GM10266 (cell line): ENCODE data around the gene GTPBP6.
"Not testable (repeated sequence)": the region's sequence is repeated elsewhere in the genome, so short reads cannot be mapped to it uniquely, and the experiment has no call there.

Experiments
- DNase-seq: peaks from one replicate; pipeline ENCODE4 v3.0.0; 2012; ENCODE audit errors: extremely low spot score
- TF ChIP-seq, protein P1 (sequence below): IDR thresholded peaks from 2 replicates; pipeline ENCODE4 v1.5.1; 2012; ENCODE audit warnings: mild to moderate bottlenecking, low read depth; ENCODE audit not compliant: control insufficient read depth, insufficient read depth; ENCODE audit errors: missing control alignments

Gene GTPBP6

DNA sequence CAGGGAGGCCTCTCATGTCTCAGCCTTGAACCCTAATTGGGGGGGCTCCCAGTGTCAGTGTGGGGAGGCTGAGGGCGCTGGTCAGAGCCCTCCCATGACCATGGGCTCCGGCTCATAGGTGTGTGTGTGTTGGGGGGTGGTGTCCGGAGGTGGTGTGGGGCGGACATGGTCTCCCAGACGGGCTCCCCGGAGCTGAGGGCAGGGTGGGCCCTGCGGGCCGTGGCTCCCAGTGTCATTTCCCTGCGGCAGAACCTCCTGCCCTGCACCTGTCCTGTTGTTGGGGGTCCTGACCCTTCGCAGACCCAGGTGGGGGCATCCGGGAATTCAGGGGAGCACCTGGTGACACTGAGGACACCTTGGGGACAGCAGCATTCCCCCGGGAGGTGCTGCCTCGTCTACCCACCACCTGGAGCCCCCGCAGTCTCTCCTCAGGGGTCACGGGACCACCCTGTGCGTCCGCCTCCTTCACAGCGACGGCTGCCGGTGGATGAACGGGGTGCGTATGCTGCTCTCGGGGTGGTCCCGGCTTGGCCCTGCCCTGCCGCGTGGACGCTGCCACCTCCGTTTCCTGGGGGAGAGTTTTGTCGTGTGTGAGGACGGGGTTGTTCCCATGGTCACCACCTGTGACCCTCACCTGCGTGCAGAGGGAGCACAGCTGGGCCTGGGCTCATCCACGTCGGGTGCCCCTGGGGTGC lies 14.5 kb upstream of the GTPBP6 start:
- no peak for DNase-seq
- TF ChIP-seq, protein P1, sequence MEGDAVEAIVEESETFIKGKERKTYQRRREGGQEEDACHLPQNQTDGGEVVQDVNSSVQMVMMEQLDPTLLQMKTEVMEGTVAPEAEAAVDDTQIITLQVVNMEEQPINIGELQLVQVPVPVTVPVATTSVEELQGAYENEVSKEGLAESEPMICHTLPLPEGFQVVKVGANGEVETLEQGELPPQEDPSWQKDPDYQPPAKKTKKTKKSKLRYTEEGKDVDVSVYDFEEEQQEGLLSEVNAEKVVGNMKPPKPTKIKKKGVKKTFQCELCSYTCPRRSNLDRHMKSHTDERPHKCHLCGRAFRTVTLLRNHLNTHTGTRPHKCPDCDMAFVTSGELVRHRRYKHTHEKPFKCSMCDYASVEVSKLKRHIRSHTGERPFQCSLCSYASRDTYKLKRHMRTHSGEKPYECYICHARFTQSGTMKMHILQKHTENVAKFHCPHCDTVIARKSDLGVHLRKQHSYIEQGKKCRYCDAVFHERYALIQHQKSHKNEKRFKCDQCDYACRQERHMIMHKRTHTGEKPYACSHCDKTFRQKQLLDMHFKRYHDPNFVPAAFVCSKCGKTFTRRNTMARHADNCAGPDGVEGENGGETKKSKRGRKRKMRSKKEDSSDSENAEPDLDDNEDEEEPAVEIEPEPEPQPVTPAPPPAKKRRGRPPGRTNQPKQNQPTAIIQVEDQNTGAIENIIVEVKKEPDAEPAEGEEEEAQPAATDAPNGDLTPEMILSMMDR: no peak

DNA sequence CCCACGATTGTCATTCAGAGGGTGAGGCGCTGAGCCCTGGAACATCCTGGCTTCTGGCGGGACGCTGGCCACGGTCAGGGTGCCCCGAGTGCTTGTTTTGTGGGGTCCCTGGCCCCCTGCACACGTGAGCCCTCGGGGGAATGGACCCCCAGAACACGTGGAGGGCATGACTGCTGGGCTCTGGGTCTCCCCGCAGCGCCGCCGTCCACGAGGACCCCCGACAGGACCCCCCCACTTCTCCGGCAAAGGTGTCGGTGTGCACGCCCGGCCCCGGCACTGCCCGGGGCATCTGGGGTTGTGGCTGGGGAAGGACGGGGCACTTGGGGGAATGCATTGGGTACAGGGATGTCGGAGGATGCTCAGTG lies 13.9 kb upstream of the GTPBP6 start:
- TF ChIP-seq, protein P1: no peak
- no peak for DNase-seq

DNA sequence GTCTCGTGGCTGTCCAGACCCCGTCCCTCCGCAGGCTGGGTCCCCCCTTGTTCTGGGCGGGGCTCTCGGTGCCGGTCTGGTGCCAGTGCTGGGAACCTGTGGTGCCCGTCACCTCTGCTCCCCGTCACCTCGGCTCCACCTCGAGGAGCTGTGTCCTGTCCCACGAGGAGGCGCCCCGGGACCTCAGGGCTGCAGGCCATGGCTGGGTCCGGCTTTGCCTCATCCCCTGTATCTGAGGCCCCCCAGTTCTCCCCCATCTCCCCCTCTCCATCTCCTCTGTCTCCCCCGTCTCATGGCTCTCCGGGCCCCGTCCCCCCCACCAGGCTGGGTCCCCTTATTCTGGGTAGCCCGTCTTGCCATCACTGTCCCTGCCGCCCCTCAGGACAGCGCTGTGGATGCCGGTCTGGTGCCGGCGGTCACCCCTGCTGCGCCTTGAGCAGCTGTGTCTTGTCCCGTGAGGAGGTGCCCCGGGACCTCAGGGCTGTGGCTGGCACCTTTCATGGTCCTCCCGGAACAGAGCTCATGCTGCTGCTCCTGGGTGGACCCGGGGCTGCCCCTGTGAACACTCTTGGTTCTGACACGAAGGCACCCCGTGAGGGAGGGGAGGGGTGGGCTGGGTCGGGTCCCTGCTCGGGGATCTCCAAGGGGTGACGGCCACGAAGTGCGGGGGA lies 13.4 kb upstream of the GTPBP6 start:
- DNase-seq: no peak
- TF ChIP-seq, protein P1: no peak

DNA sequence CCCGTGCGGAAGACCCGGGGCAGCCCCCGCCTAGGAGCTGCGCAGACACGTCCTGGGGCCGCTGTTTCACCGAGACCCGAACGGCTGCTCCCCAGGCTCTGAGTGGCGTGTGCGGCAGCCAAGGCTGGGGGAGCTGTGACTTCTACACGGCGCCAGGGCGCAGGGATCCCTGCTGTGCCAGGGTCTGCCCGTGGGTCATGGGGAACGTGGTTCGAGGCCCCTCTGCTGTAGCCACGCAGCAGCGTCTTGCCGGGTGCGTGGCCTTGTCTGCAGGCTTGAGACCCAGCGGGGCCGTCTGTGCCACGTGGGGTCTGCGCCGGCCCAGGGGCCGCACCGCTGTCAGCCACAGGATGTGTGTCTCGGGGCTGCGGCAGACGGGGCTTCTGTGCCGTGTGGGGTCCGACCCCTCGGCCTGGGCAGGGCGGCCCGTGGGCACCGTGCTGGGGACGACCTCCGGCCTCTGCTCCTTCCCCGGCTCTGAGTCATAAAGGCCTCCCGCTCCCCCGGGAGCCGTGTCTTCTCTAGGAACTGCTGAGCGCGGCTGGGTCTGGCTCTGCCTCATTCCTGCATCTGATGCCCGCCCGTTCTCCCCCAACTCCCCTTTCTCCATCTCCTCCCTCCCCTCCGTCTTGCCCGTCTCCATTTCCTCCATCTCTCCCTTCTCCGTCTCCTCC lies 12.7 kb upstream of the GTPBP6 start:
- no peak for DNase-seq

DNA sequence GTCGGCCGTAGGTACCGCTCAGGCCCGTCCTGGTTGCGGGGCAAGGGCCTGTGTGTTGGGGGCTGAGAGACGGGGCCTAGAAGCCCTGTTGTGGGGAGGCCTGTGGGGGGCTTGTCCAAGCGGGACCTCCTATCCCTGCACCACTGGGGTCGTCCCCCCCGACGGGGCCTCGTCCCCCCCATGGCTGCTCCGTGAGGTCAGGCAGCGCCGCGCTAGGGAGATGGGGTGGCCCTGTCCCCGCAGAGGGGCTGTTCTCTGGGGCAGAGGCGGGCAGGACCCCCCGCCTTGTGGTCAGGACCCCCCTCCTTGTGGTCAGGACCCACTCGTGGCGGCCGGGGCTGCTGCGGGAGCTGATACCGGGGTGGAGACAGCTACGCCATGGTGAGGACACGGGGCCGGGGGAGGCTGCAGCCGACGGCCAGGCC lies 12.1 kb upstream of the GTPBP6 start:
- no peak for DNase-seq
- TF ChIP-seq, protein P1: no peak

More for the DNA sequence above, 12.7 kb upstream of the GTPBP6 start:
- TF ChIP-seq, protein P1: no peak

DNA sequence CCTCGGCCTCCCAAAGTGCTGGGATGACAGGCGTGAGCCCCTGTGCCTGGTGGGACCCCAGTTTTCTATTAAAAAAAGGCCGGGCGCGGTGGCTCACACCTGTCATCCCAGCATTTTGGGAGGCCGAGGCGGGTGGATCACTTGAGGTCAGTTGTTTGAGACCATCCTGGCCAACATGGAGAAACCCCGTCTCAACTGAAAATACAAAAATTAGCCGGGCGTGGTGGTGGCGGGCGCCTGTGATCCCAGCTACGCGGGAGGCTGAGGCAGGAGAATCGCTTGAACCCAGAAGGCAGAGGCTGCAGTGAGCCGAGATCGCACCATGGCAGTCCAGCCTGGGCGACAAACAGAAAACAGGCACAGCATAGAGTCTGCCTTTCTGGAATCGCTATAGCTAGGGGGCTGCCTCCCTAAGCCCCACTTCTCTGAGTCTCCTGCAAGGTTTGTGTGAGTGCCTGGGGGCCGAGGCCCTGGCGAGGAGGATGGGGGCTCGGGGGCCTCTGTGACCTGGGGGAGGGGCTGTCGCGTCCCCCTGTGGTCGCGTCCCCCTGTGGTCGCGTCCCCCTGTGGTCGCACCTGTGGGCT lies 11.6 kb upstream of the GTPBP6 start:
- DNase-seq: not testable (repeated sequence)

DNA sequence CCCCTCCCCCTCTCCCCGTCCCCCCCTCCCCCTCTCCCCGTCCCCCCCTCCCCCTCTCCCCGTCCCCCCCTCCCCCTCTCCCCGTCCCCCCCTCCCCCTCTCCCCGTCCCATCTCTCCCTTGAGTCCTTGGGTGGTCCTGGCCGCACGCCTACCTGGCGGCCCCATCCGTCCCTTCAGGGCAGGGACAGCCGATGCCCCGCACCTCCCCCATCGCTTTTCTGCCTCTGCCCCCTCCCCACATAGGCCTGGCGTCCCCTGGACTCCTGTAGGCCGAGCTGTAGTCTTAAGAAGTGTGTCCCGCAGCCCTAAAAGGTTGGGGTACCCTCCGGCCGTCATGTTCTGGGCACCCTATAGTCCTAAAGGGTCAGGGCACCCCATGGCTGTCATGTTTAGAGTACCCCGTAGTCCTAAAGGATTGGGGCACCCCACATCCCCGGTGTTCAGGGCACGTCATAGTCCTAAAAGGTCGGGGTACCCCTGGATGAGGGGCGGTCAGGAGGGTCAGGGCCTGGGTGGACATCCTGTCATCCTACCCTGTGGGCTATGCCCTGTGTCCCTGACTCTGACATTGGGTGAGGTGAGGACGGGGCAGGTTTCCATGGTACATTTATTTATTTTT lies 10.8 kb upstream of the GTPBP6 start:
- TF ChIP-seq, protein P1: no peak
- no peak for DNase-seq
